HCT116 (cell line): ENCODE measurements around the gene XPNPEP3. TPM values are rescaled to one million over a fixed set of nuclear protein-coding genes. Genes with fewer than 3 reads are reported as not detected.

Experiments
- ATAC-seq: fragments of 200-7000 bp; cut with Tn5 transposase; 2 replicates; pipeline ENCODE4 v1.9.1; 2020; ENCODE audit warnings: mild to moderate bottlenecking, moderate library complexity
- BruUV-seq: library from RNA; stranded (reverse); fragments of 400-500 nt; replicated peaks from 2 replicates; lab custom pipeline; 2021; lab: Mats Ljungman, UMichigan
- CTCF ChIA-PET: fragments of 300-600 bp; sonication (Branson Sonifier 250); formaldehyde crosslinking; loops from one replicate; lab custom pipeline; 2021; ENCODE audit warnings: antibody characterized with exemption; lab: Charles Lee
- POLR2A ChIA-PET: fragments of 300-600, 350-600 bp; sonication (Branson Sonifier 250); formaldehyde crosslinking; loops from one replicate; lab custom pipeline; 2021; ENCODE audit warnings: antibody characterized with exemption; lab: Charles Lee
- RAD21 ChIA-PET, 2 experiments: fragments of 300-600 bp; sonication (Branson Sonifier 250); formaldehyde crosslinking; loops; one replicate each; lab custom pipeline; 2023; ENCODE audit warnings: low total read pairs in 2 of 2; ENCODE audit not compliant: uncharacterized antibody in 2 of 2, unreplicated experiment in 2 of 2, low non-redundant PET in 1 of 2; lab: Charles Lee
- DNase-seq: peaks from one replicate; pipeline ENCODE4 v3.0.0-alpha.2; 2010; ENCODE audit warnings: low read depth, low spot score
- H2AFZ ChIP-seq: fragments of 200-600 bp; shearing (Covaris generic), sonication (generic); 2 replicates; pipeline ENCODE4 v1.6.1; 2017; ENCODE audit warnings: low read depth, mixed run types, mixed read lengths, antibody characterized with exemption, low read length; ENCODE audit not compliant: poor library complexity, severe bottlenecking
- H3K27ac ChIP-seq: 2 replicates; pipeline ENCODE4 v1.5.1; 2012; ENCODE audit warnings: low read depth, low read length
- H3K27me3 ChIP-seq: fragments of 200-600 bp; sonication (generic); 2 replicates; pipeline ENCODE4 v1.6.1; 2016; ENCODE audit warnings: mixed run types, low read length, mixed read lengths; ENCODE audit not compliant: insufficient read depth
- H3K36me3 ChIP-seq, 2 experiments: fragments of 200-500 bp in 1 of 2; fragments of 200-600 bp in 1 of 2; sonication (Bioruptor generic) in 1 of 2; sonication (generic) in 1 of 2; 2 replicates each; pipeline versions ENCODE4 v1.5.1 to v1.6.1; 2014 to 2016; ENCODE audit warnings: low read length in 2 of 2, inconsistent platforms in 1 of 2, mixed read lengths in 1 of 2, mixed run types in 1 of 2; ENCODE audit not compliant: insufficient read depth in 2 of 2, control insufficient read depth in 1 of 2
- H3K4me1 ChIP-seq, 2 experiments: fragments of 200-600 bp in 1 of 2; sonication (generic) in 1 of 2; 2 replicates each; pipeline versions ENCODE4 v1.5.1 to v1.6.1; 2012 to 2017; ENCODE audit warnings: low read length in 2 of 2, inconsistent platforms in 1 of 2, mild to moderate bottlenecking in 1 of 2, mixed read lengths in 1 of 2, mixed run types in 1 of 2, moderate library complexity in 1 of 2; ENCODE audit not compliant: insufficient read depth in 2 of 2, control insufficient read depth in 1 of 2
- H3K4me2 ChIP-seq: fragments of 200-600 bp; sonication (generic); 2 replicates; pipeline ENCODE4 v1.6.1; 2017; ENCODE audit warnings: mixed run types, low read length, mixed read lengths
- H3K4me3 ChIP-seq, 2 experiments: fragments of 200-600 bp in 1 of 2; sonication (generic) in 1 of 2; replicated peaks in 1 of 2; 2 replicates each; pipeline ENCODE4 v1.5.1; 2011 to 2016; ENCODE audit warnings: low read length in 2 of 2, control low read depth in 1 of 2, low read depth in 1 of 2, mild to moderate bottlenecking in 1 of 2, mixed read lengths in 1 of 2, mixed run types in 1 of 2
- H3K79me2 ChIP-seq: fragments of 200-600 bp; sonication (generic); 2 replicates; pipeline ENCODE4 v1.6.1; 2017; ENCODE audit warnings: mild to moderate bottlenecking, mixed run types, low read length, moderate library complexity, mixed read lengths; ENCODE audit not compliant: insufficient read depth
- H3K9ac ChIP-seq: fragments of 200-600 bp; sonication (generic); 2 replicates; pipeline ENCODE4 v1.6.1; 2016; ENCODE audit warnings: low read length, mixed read lengths
- H3K9me2 ChIP-seq: fragments of 200-600 bp; sonication (generic), shearing (Covaris generic); 2 replicates; pipeline ENCODE4 v1.6.1; 2017; ENCODE audit warnings: mixed run types, mild to moderate bottlenecking, moderate library complexity; ENCODE audit not compliant: insufficient read depth
- H3K9me3 ChIP-seq, 2 experiments: fragments of 200-500 bp in 1 of 2; fragments of 200-600 bp in 1 of 2; sonication (Bioruptor generic) in 1 of 2; sonication (generic) in 1 of 2; 2 replicates each; pipeline ENCODE4 v1.6.1; 2014 to 2017; ENCODE audit warnings: low read length in 2 of 2, mixed read lengths in 2 of 2, inconsistent platforms in 1 of 2, low read depth in 1 of 2, mild to moderate bottlenecking in 1 of 2, mixed run types in 1 of 2, moderate library complexity in 1 of 2; ENCODE audit not compliant: control insufficient read depth in 1 of 2, insufficient read depth in 1 of 2
- H4K20me1 ChIP-seq: fragments of 200-600 bp; sonication (generic), shearing (Covaris generic); 2 replicates; pipeline ENCODE4 v1.6.1; 2017; ENCODE audit warnings: mixed run types, mild to moderate bottlenecking, moderate library complexity; ENCODE audit not compliant: insufficient read depth
- CBX3 ChIP-seq: IDR thresholded peaks from 2 replicates; pipeline ENCODE4 v1.6.1; 2012; ENCODE audit warnings: low read depth
- CEBPB ChIP-seq: IDR thresholded peaks from 2 replicates; pipeline ENCODE4 v1.6.1; 2012; ENCODE audit warnings: low read depth
- EGR1 ChIP-seq: IDR thresholded peaks from 2 replicates; pipeline ENCODE4 v1.6.1; 2012; ENCODE audit warnings: low read depth
- ELF1 ChIP-seq: IDR thresholded peaks from 2 replicates; pipeline ENCODE4 v1.6.1; 2012; ENCODE audit warnings: low read depth, borderline replicate concordance
- EZH2 ChIP-seq: fragments of 200-600 bp; sonication (generic); IDR thresholded peaks from 2 replicates; pipeline ENCODE4 v1.6.1; 2017; ENCODE audit warnings: antibody characterized with exemption, mixed run types
- EZH2phosphoT487 ChIP-seq: fragments of 200-600 bp; IDR thresholded peaks from 2 replicates; pipeline ENCODE4 v1.6.1; 2018; ENCODE audit warnings: antibody characterized with exemption, borderline replicate concordance
- JUND ChIP-seq: IDR thresholded peaks from 2 replicates; pipeline ENCODE4 v1.6.1; 2012
- SIN3A ChIP-seq: IDR thresholded peaks from 2 replicates; pipeline ENCODE4 v1.6.1; 2012; ENCODE audit warnings: low read depth
- SRF ChIP-seq: IDR thresholded peaks from 2 replicates; pipeline ENCODE4 v1.6.1; 2012; ENCODE audit warnings: low read depth
- TCF7L2 ChIP-seq: IDR thresholded peaks from 2 replicates; pipeline ENCODE4 v1.7.0; 2011; ENCODE audit warnings: borderline replicate concordance, inconsistent platforms; ENCODE audit not compliant: insufficient read depth, insufficient read length; ENCODE audit errors: extremely low read depth
- YY1 ChIP-seq: IDR thresholded peaks from 2 replicates; pipeline ENCODE4 v1.6.1; 2011; ENCODE audit warnings: low read length, low read depth, moderate library complexity, mild to moderate bottlenecking; ENCODE audit not compliant: insufficient replicate concordance; ENCODE audit errors: extremely low read depth
- ZFX ChIP-seq: fragments of 450-650 bp; IDR thresholded peaks from 2 replicates; pipeline ENCODE4 v1.6.1; 2017
- intact Hi-C: fragments of 100-400 bp; cut with micrococcal nuclease; formaldehyde crosslinking; loops from 2 replicates; pipeline ENCODE4 v1.10.0; 2022
- total RNA-seq: library from RNA; stranded (reverse); gene quantifications from one replicate; pipeline ENCODE4 v1.2.1, GENCODE V29; 2021; ENCODE audit not compliant: unreplicated experiment
- TF ChIP-seq, protein P1 (sequence below): IDR thresholded peaks from 2 replicates; pipeline ENCODE4 v1.6.1; 2012
- TF ChIP-seq, protein P2 (sequence below): IDR thresholded peaks from 2 replicates; pipeline ENCODE4 v1.6.1; 2011; ENCODE audit warnings: mild to moderate bottlenecking, low read length, moderate library complexity; ENCODE audit not compliant: insufficient replicate concordance; ENCODE audit errors: extremely low read depth
- TF ChIP-seq, protein P3 (sequence below), 3 experiments: fragments of 200-600 bp in 1 of 3; sonication (generic) in 1 of 3; IDR thresholded peaks in 2 of 3; conservative IDR thresholded peaks in 1 of 3; 2 replicates each; pipeline ENCODE4 v1.5.1; 2012 to 2017; ENCODE audit warnings: low read depth in 2 of 3, low read length in 2 of 3, antibody characterized with exemption in 1 of 3, borderline replicate concordance in 1 of 3, control low read depth in 1 of 3, mild to moderate bottlenecking in 1 of 3, mixed read lengths in 1 of 3, mixed run types in 1 of 3, moderate library complexity in 1 of 3; ENCODE audit not compliant: insufficient read depth in 1 of 3

Gene XPNPEP3
- total RNA-seq, 1 experiment from 2014 or later: 29.8 TPM

DNA sequence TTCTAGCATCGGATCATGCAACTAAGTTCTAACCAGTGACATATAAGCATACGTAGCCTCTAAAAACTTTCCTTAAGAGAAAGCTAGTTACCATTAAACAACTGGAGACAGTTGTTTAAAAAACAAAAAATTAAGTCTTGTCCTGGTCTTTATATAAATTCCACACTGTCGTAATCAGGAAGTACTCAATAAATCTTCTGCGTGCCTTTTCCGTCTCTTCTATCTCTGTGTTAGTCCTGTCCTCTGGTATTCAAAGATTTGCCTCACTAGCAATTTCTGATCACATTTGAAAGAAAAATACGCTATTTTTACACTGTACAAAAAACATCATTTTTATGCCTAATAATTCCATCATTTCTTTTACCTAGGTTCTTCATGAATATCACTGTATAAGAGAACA is 27.8 kb upstream of the XPNPEP3 start:
- no peaks in the 10 kb centered on the region for H3K27me3 ChIP-seq
- no peaks in the 10 kb centered on the region for H4K20me1 ChIP-seq
- intact Hi-C loops: no loop called here
- no peak overlapping the region for H3K9ac ChIP-seq
- no peaks in the 10 kb centered on the region for H3K9me3 ChIP-seq
- CTCF ChIA-PET: no interaction called here
- H3K4me1 ChIP-seq: peaks cover 0 to 3% of the 10 kb centered on the region in 2 experiments; a peak in 1 of 4 replicates
- no peak overlapping the region for H3K4me3 ChIP-seq
- TF ChIP-seq CEBPB (no peak), EZH2 (no peak), ELF1 (no peak), ZFX (no peak), TCF7L2 (no peak), EGR1 (no peak), JUND (no peak), EZH2phosphoT487 (no peak)
- TF ChIP-seq, protein P1, sequence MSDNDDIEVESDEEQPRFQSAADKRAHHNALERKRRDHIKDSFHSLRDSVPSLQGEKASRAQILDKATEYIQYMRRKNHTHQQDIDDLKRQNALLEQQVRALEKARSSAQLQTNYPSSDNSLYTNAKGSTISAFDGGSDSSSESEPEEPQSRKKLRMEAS: no peak
- TF ChIP-seq, all 23 proteins: peak for 0
- POLR2A ChIA-PET: no interaction called here
- Histone ChIP-seq H3K36me3 (peaks cover 39 to 50% of the 10 kb centered on the region in 2 experiments), H3K27ac (no peak overlapping the region), H2AFZ (no peak overlapping the region), H3K79me2 (peaks cover 38% of the 10 kb centered on the region), H3K9me2 (no peaks in the 10 kb centered on the region), H3K4me2 (no peak overlapping the region)
- no TSS peak for BruUV-seq
- DNase-seq: no peak
- RAD21 ChIA-PET: no interaction called here
- no peak for ATAC-seq

DNA sequence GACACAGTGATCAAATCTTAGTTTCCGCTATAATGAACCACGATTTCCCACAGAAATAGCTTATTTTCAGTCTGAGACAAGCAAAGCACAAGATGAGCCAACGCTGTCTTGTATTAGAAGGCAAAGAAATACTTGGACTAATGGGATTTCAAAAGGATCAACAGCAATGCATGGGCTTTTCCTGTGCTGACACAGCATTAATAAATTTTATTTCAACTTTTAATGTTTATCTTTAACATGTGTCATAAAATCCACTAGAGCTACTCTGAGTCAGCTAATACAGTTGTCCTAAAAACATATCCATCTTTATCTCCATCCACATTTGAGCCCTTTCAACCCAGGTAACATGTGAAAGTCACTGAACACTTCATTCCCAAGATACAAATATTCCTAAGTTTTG is 22.3 kb upstream of the XPNPEP3 start:
- Histone ChIP-seq H3K36me3 (peaks cover 60 to 66% of the 10 kb centered on the region in 2 experiments), H3K9me3 (no peaks in the 10 kb centered on the region), H3K4me1 (no peaks in the 10 kb centered on the region), H3K79me2 (peaks cover 82% of the 10 kb centered on the region), H3K4me2 (no peak overlapping the region), H3K9me2 (no peaks in the 10 kb centered on the region), H3K27ac (no peak overlapping the region), H3K4me3 (no peak overlapping the region), H3K27me3 (no peaks in the 10 kb centered on the region), H2AFZ (no peak overlapping the region), H4K20me1 (no peaks in the 10 kb centered on the region), H3K9ac (no peak overlapping the region)
- DNase-seq (no peak), ATAC-seq (no peak)
- CTCF ChIA-PET: no interaction called here
- no TSS peak for BruUV-seq
- POLR2A ChIA-PET: no interaction called here
- intact Hi-C loops: no loop called here
- RAD21 ChIA-PET: no interaction called here
- TF ChIP-seq SRF: no peak
- TF ChIP-seq TCF7L2: no peak
- TF ChIP-seq, protein P2, sequence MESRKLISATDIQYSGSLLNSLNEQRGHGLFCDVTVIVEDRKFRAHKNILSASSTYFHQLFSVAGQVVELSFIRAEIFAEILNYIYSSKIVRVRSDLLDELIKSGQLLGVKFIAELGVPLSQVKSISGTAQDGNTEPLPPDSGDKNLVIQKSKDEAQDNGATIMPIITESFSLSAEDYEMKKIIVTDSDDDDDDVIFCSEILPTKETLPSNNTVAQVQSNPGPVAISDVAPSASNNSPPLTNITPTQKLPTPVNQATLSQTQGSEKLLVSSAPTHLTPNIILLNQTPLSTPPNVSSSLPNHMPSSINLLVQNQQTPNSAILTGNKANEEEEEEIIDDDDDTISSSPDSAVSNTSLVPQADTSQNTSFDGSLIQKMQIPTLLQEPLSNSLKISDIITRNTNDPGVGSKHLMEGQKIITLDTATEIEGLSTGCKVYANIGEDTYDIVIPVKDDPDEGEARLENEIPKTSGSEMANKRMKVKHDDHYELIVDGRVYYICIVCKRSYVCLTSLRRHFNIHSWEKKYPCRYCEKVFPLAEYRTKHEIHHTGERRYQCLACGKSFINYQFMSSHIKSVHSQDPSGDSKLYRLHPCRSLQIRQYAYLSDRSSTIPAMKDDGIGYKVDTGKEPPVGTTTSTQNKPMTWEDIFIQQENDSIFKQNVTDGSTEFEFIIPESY: no peak
- no peak for TF ChIP-seq YY1
- no peak for TF ChIP-seq EZH2
- no peak for TF ChIP-seq ELF1
- no peak for TF ChIP-seq ZFX
- no peak for TF ChIP-seq CBX3
- no peak for TF ChIP-seq CEBPB
- TF ChIP-seq, protein P3, sequence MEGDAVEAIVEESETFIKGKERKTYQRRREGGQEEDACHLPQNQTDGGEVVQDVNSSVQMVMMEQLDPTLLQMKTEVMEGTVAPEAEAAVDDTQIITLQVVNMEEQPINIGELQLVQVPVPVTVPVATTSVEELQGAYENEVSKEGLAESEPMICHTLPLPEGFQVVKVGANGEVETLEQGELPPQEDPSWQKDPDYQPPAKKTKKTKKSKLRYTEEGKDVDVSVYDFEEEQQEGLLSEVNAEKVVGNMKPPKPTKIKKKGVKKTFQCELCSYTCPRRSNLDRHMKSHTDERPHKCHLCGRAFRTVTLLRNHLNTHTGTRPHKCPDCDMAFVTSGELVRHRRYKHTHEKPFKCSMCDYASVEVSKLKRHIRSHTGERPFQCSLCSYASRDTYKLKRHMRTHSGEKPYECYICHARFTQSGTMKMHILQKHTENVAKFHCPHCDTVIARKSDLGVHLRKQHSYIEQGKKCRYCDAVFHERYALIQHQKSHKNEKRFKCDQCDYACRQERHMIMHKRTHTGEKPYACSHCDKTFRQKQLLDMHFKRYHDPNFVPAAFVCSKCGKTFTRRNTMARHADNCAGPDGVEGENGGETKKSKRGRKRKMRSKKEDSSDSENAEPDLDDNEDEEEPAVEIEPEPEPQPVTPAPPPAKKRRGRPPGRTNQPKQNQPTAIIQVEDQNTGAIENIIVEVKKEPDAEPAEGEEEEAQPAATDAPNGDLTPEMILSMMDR (IDR thresholded peaks at IDR 0.05 in 2 of 3, conservative IDR thresholded peaks at IDR 0.05 in 1 of 3; ENCODE audit: borderline replicate concordance in 1 of 3, insufficient read depth in 1 of 3, low read depth in 2 of 3, low read length in 2 of 3): no peak
- TF ChIP-seq SIN3A: no peak
